Ascending aorta (tissue), 2 donors: ENCODE data around the gene ILF3. TPM values are rescaled to one million over a fixed set of nuclear protein-coding genes. Genes with fewer than 3 reads are reported as not detected.

Experiments
- DNase-seq, 2 donors: peaks; one replicate each; pipeline ENCODE4 v3.0.0-alpha.2; 2019; ENCODE audit warnings: low spot score in 2 of 2
- H3K27ac ChIP-seq, 2 donors: fragments of 200-600 bp; sonication (generic); one replicate each; pipeline ENCODE4 v1.5.1; 2016 to 2017; ENCODE audit warnings: mild to moderate bottlenecking in 1 of 2
- H3K27me3 ChIP-seq: fragments of 200-600 bp; sonication (generic); one replicate; pipeline ENCODE4 v1.5.1; 2017
- H3K36me3 ChIP-seq, 2 donors: fragments of 200-600 bp; sonication (generic); one replicate each; pipeline ENCODE4 v1.5.1; 2016
- H3K4me1 ChIP-seq, 2 donors: fragments of 200-600 bp; sonication (generic); one replicate each; pipeline ENCODE4 v1.5.1; 2016 to 2017; ENCODE audit warnings: mild to moderate bottlenecking in 1 of 2
- H3K4me3 ChIP-seq, 2 donors: fragments of 200-600 bp; sonication (generic); one replicate each; pipeline ENCODE4 v1.5.1; 2016 to 2017; ENCODE audit warnings: mild to moderate bottlenecking in 1 of 2
- H3K9me3 ChIP-seq, 2 donors: fragments of 200-600 bp; sonication (generic); one replicate each; pipeline ENCODE4 v1.5.1; 2016
- intact Hi-C: fragments of 100-400 bp; cut with DNase I; formaldehyde crosslinking; loops from one replicate; pipeline ENCODE4 v1.15.1; 2023
- total RNA-seq: library from RNA; depleted of rRNA; stranded (reverse); fragments of >200 nt; gene quantifications from one replicate; pipeline ENCODE4 v1.1.0, GENCODE V29; 2016
- TF ChIP-seq, protein P1 (sequence below), 3 experiments: fragments of 200-600 bp in 2 of 3; fragments of 450-650 bp in 1 of 3; sonication (generic) in 2 of 3; IDR thresholded peaks; one replicate each; pipeline ENCODE4 v1.5.1; 2016 to 2019; ENCODE audit warnings: antibody characterized with exemption in 3 of 3, mild to moderate bottlenecking in 1 of 3, moderate library complexity in 1 of 3

The ILF3 gene
- total RNA-seq, 1 donor from 2014 or later = 168 TPM

- TF ChIP-seq, protein P1, sequence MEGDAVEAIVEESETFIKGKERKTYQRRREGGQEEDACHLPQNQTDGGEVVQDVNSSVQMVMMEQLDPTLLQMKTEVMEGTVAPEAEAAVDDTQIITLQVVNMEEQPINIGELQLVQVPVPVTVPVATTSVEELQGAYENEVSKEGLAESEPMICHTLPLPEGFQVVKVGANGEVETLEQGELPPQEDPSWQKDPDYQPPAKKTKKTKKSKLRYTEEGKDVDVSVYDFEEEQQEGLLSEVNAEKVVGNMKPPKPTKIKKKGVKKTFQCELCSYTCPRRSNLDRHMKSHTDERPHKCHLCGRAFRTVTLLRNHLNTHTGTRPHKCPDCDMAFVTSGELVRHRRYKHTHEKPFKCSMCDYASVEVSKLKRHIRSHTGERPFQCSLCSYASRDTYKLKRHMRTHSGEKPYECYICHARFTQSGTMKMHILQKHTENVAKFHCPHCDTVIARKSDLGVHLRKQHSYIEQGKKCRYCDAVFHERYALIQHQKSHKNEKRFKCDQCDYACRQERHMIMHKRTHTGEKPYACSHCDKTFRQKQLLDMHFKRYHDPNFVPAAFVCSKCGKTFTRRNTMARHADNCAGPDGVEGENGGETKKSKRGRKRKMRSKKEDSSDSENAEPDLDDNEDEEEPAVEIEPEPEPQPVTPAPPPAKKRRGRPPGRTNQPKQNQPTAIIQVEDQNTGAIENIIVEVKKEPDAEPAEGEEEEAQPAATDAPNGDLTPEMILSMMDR (IDR thresholded peaks at IDR 0.05) = no peak
- Histone ChIP-seq H3K4me3 (peak within 1 kb of the TSS; percentile 67), H3K27me3 (no peaks in the 10 kb centered on the region), H3K36me3 (peaks cover 22 to 29% of the 10 kb centered on the region in 2 donors), H3K9me3 (no peaks in the 10 kb centered on the region), H3K27ac (peak within 1 kb of the TSS; percentile 79 to 85), H3K4me1 (peaks cover 7 to 15% of the 10 kb centered on the region in 2 donors)
- peak in 1 of 2 donors; percentile 83 for DNase-seq
- intact Hi-C loops = loop anchor here (2.0 to 5.0 kb wide), 2 partner anchors 22 to 43 kb away; no protein-coding TSS in a partner anchor
Observed at GRCh38 chr19:10625003-10625761, 29.0 kb upstream of the ILF3 start, which contains the start of gene SLC44A2. SLC44A2 (plus strand) TSS chr19:10625553; CDS start chr19:10625634, 81 bp downstream.

DNA sequence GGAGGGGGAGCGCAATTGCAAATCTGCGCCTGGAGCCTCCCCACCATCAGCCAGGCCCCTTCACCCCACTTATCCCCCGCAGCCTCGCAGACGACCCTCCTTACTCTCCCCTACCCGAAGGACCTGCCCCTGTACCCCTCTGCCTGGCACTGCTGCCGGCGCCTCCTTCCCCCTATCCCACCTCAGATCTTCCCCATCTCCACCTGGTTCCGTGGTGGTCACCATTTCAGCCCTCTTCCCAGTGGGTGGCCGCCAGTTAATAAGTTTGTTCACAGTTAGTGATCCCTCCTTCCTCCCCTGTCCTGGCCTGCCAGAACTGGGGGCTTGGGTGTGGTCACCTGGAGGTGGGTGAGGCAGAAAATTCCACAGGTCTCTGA lies 28.4 kb upstream of the ILF3 start:
- peaks cover 7 to 15% of the 10 kb centered on the region in 2 donors for H3K4me1 ChIP-seq
- H3K4me3 ChIP-seq = peak overlapping the region; percentile 67
- H3K9me3 ChIP-seq = no peaks in the 10 kb centered on the region
- peaks cover 26 to 32% of the 10 kb centered on the region in 2 donors for H3K36me3 ChIP-seq
- H3K27me3 ChIP-seq = no peaks in the 10 kb centered on the region
- intact Hi-C loops = loop anchor here (2.0 to 5.0 kb wide), 2 partner anchors 23 to 43 kb away; no protein-coding TSS in a partner anchor
- peak overlapping the region; percentile 79 to 85 for H3K27ac ChIP-seq
- TF ChIP-seq, protein P1 (IDR thresholded peaks at IDR 0.05) = no peak
- DNase-seq = no peak

- Histone ChIP-seq H3K27ac (no peak overlapping the region), H3K4me1 (no peaks in the 10 kb centered on the region), H3K4me3 (no peak overlapping the region), H3K36me3 (peaks cover 72 to 80% of the 10 kb centered on the region in 2 donors), H3K27me3 (no peaks in the 10 kb centered on the region), H3K9me3 (no peaks in the 10 kb centered on the region)
- intact Hi-C loops = no loop called here
- TF ChIP-seq, protein P1 (IDR thresholded peaks at IDR 0.05) = no peak
- DNase-seq = no peak
Observed at GRCh38 chr19:10631874-10632273, 22.3 kb upstream of the ILF3 start.

GRCh38 chr19:10634430-10634829 lies 19.7 kb upstream of the ILF3 start:
- intact Hi-C loops = no loop called here
- H3K4me3 ChIP-seq = no peak overlapping the region
- TF ChIP-seq, protein P1 (IDR thresholded peaks at IDR 0.05) = no peak
- H3K36me3 ChIP-seq = peaks cover 81 to 88% of the 10 kb centered on the region in 2 donors
- no peak for DNase-seq
- H3K27me3 ChIP-seq = no peaks in the 10 kb centered on the region
- H3K27ac ChIP-seq = no peak overlapping the region
- no peaks in the 10 kb centered on the region for H3K9me3 ChIP-seq
- no peaks in the 10 kb centered on the region for H3K4me1 ChIP-seq

DNA sequence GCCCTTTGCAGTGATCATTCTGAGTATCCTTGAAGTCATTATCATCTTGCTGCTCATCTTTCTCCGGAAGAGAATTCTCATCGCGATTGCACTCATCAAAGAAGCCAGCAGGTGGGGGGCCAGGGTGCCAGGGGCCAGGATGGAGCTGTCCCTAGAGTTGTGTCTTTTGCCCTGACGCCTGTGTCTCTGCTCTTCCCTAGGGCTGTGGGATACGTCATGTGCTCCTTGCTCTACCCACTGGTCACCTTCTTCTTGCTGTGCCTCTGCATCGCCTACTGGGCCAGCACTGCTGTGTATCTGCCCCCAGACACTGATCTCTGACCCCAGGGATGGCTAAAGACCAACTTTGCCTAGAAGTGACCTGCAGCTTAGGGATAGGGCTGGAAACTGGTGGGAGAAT lies 19.2 kb upstream of the ILF3 start:
- intact Hi-C loops = no loop called here
- DNase-seq = no peak
- no peaks in the 10 kb centered on the region for H3K9me3 ChIP-seq
- H3K36me3 ChIP-seq = peaks cover 79 to 87% of the 10 kb centered on the region in 2 donors
- H3K27me3 ChIP-seq = no peaks in the 10 kb centered on the region
- H3K4me3 ChIP-seq = no peak overlapping the region
- no peaks in the 10 kb centered on the region for H3K4me1 ChIP-seq
- H3K27ac ChIP-seq = no peak overlapping the region
- TF ChIP-seq, protein P1 (IDR thresholded peaks at IDR 0.05) = no peak
